Peyer's patch (tissue), 4 donors: ENCODE results near the gene PFDN2.

Experiments
- POLR2A ChIP-seq, 2 donors: fragments of 450-650 bp; IDR thresholded peaks; one replicate each; pipeline ENCODE4 v1.5.1; 2017; ENCODE audit warnings: antibody characterized with exemption in 2 of 2, mild to moderate bottlenecking in 2 of 2, moderate library complexity in 2 of 2
- TF ChIP-seq, protein P1 (sequence below), 6 experiments: fragments of 450-650 bp in 4 of 6; fragments of 200-600 bp in 2 of 6; sonication (generic) in 1 of 6; IDR thresholded peaks; one replicate each; pipeline ENCODE4 v1.5.1; 2017 to 2019; ENCODE audit warnings: antibody characterized with exemption in 6 of 6, mild to moderate bottlenecking in 3 of 6, moderate library complexity in 1 of 6

DNA sequence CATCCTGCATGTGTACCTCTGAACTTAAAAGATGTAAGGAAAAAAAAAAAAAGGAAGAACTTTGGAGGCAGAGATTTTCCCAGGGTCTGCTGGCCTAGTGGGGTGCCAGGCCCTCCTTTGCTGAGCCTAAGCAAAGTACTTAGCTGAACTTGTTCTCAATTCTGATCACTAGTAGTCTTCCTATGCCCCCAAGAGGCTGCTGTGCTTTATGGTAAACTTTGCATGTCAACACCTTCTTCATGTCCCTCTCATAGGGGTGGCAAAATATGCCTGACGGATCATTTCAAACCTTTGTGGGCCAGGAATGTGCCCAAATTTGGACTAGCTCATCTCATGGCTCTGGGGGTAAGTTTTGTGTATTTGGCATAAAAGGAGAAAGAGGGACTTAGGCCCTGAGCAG is 40.0 kb upstream of the PFDN2 start:
- no peak for TF ChIP-seq POLR2A (IDR thresholded peaks at IDR 0.05)
- TF ChIP-seq, protein P1, sequence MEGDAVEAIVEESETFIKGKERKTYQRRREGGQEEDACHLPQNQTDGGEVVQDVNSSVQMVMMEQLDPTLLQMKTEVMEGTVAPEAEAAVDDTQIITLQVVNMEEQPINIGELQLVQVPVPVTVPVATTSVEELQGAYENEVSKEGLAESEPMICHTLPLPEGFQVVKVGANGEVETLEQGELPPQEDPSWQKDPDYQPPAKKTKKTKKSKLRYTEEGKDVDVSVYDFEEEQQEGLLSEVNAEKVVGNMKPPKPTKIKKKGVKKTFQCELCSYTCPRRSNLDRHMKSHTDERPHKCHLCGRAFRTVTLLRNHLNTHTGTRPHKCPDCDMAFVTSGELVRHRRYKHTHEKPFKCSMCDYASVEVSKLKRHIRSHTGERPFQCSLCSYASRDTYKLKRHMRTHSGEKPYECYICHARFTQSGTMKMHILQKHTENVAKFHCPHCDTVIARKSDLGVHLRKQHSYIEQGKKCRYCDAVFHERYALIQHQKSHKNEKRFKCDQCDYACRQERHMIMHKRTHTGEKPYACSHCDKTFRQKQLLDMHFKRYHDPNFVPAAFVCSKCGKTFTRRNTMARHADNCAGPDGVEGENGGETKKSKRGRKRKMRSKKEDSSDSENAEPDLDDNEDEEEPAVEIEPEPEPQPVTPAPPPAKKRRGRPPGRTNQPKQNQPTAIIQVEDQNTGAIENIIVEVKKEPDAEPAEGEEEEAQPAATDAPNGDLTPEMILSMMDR (IDR thresholded peaks at IDR 0.05): no peak
